PFSK-1 (cell line): ENCODE measurements around the gene INKA2.

Source experiments
- POLR2AphosphoS5 ChIP-seq: IDR thresholded peaks from 2 replicates; pipeline ENCODE4 v1.6.1; 2012; ENCODE audit warnings: low read depth, mild to moderate bottlenecking, control low read depth, low read length, moderate library complexity
- SIN3A ChIP-seq: IDR thresholded peaks from 2 replicates; pipeline ENCODE4 v1.6.1; 2012; ENCODE audit warnings: mild to moderate bottlenecking, low read length, moderate library complexity, borderline replicate concordance; ENCODE audit not compliant: insufficient read depth
- TAF1 ChIP-seq: IDR thresholded peaks from 2 replicates; pipeline ENCODE4 v1.6.1; 2012; ENCODE audit warnings: low read length, control low read depth, borderline replicate concordance; ENCODE audit not compliant: insufficient read depth
- TF ChIP-seq, protein P1 (sequence below), 2 experiments: IDR thresholded peaks; 2 replicates each; pipeline versions ENCODE4 v1.6.1 to v1.8.0; 2011 to 2012; ENCODE audit warnings: low read depth in 2 of 2, low read length in 2 of 2, control low read depth in 1 of 2, inconsistent platforms in 1 of 2, mild to moderate bottlenecking in 1 of 2, moderate library complexity in 1 of 2; ENCODE audit not compliant: insufficient read depth in 1 of 2

DNA sequence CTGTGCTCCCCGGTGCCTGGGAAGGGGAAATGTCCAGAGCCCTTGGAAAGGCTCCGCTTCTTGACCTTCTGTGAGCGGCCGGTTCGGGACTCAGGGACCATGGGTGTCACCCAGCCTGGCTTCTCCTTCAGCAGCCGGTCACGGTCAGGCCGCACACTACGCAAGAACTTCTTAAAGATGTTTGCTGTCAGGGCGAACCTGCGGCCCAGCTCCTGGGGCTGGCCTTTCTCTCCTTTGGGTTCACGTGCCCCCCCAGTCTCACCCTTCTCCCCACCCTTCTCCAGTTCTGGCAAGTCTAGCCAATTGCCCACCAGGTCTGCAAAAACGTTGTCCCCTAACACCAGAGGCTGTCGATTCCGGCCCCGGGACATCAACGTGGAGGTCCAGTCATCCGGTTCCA is 12.1 kb downstream of the INKA2 start:
- TF ChIP-seq, protein P1, sequence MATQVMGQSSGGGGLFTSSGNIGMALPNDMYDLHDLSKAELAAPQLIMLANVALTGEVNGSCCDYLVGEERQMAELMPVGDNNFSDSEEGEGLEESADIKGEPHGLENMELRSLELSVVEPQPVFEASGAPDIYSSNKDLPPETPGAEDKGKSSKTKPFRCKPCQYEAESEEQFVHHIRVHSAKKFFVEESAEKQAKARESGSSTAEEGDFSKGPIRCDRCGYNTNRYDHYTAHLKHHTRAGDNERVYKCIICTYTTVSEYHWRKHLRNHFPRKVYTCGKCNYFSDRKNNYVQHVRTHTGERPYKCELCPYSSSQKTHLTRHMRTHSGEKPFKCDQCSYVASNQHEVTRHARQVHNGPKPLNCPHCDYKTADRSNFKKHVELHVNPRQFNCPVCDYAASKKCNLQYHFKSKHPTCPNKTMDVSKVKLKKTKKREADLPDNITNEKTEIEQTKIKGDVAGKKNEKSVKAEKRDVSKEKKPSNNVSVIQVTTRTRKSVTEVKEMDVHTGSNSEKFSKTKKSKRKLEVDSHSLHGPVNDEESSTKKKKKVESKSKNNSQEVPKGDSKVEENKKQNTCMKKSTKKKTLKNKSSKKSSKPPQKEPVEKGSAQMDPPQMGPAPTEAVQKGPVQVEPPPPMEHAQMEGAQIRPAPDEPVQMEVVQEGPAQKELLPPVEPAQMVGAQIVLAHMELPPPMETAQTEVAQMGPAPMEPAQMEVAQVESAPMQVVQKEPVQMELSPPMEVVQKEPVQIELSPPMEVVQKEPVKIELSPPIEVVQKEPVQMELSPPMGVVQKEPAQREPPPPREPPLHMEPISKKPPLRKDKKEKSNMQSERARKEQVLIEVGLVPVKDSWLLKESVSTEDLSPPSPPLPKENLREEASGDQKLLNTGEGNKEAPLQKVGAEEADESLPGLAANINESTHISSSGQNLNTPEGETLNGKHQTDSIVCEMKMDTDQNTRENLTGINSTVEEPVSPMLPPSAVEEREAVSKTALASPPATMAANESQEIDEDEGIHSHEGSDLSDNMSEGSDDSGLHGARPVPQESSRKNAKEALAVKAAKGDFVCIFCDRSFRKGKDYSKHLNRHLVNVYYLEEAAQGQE (IDR thresholded peaks at IDR 0.05; ENCODE audit: insufficient read depth in 1 of 2, low read depth in 2 of 2, low read length in 2 of 2) = no peak
- TF ChIP-seq TAF1 = no peak
- TF ChIP-seq POLR2AphosphoS5 = no peak
- no peak for TF ChIP-seq SIN3A
